Natural killer cell (primary cell): ENCODE results near the gene ABCG4. TPM values are rescaled to one million over a fixed set of nuclear protein-coding genes. Genes with fewer than 3 reads are reported as not detected.

Experiments
- ATAC-seq, 3 donors: fragments of 150-1000 bp in 2 of 3; fragments of 200-7000 bp in 1 of 3; cut with Tn5 transposase; 1 replicate in 1 of 3; 2 replicates in 2 of 3; pipeline ENCODE4 v1.10.0; 2021; ENCODE audit warnings: mild to moderate bottlenecking in 2 of 3, moderate library complexity in 2 of 3
- DNase-seq, 2 donors: peaks; one replicate each; pipeline versions ENCODE4 v3.0.0 to v3.0.0-alpha.2; 2013 to 2021; ENCODE audit warnings: mixed read lengths in 1 of 2
- H3K27ac ChIP-seq: one replicate; pipeline ENCODE4 v1.5.1; 2013; ENCODE audit warnings: mild to moderate bottlenecking, low read length
- H3K27me3 ChIP-seq: one replicate; pipeline ENCODE4 v1.6.1; 2013; ENCODE audit warnings: low read length; ENCODE audit not compliant: control insufficient read depth, insufficient read depth
- H3K36me3 ChIP-seq: one replicate; pipeline ENCODE4 v1.6.1; 2013; ENCODE audit warnings: low read length; ENCODE audit not compliant: control insufficient read depth, insufficient read depth
- H3K4me1 ChIP-seq: one replicate; pipeline ENCODE4 v1.6.1; 2013; ENCODE audit warnings: low read length; ENCODE audit not compliant: control insufficient read depth, insufficient read depth
- H3K4me3 ChIP-seq: one replicate; pipeline ENCODE4 v1.5.1; 2013; ENCODE audit warnings: low read length
- H3K9me3 ChIP-seq: one replicate; pipeline ENCODE4 v1.6.1; 2013; ENCODE audit warnings: low read length; ENCODE audit not compliant: control insufficient read depth, insufficient read depth
- H3K27ac Mint-ChIP-seq, 2 donors: one replicate each; pipeline ENCODE4 v1.8.0; 2022; ENCODE audit warnings: mild to moderate bottlenecking in 2 of 2, mixed read lengths in 2 of 2, moderate library complexity in 1 of 2
- H3K27me3 Mint-ChIP-seq, 2 donors: one replicate each; pipeline ENCODE4 v1.8.0; 2022; ENCODE audit warnings: low read depth in 2 of 2, mixed read lengths in 2 of 2
- H3K36me3 Mint-ChIP-seq: one replicate; pipeline ENCODE4 v1.8.0; 2022; ENCODE audit warnings: mixed read lengths
- H3K4me1 Mint-ChIP-seq, 2 donors: one replicate each; pipeline ENCODE4 v1.8.0; 2022; ENCODE audit warnings: mixed read lengths in 2 of 2
- H3K4me3 Mint-ChIP-seq: one replicate; pipeline ENCODE4 v1.8.0; 2022; ENCODE audit warnings: mild to moderate bottlenecking, moderate library complexity, mixed read lengths
- H3K9me3 Mint-ChIP-seq, 2 donors: one replicate each; pipeline ENCODE4 v1.8.0; 2022; ENCODE audit warnings: mixed read lengths in 2 of 2
- CTCF ChIP-seq: fragments of 200-600 bp; IDR thresholded peaks from one replicate; pipeline ENCODE4 v1.8.0; 2022; ENCODE audit warnings: antibody characterized with exemption
- WGBS: methylation state at CpG from one replicate; pipeline ENCODE4 v1.1.7; 2013; ENCODE audit warnings: missing lambda C conversion rate; ENCODE audit not compliant: insufficient coverage; 5-methylcytosine and 5-hydroxymethylcytosine counted together
- intact Hi-C: fragments of 100-400 bp; cut with micrococcal nuclease; formaldehyde crosslinking; loops from one replicate; pipeline ENCODE4 v1.14.2; 2022
- total RNA-seq, 4 donors: library from RNA; stranded (reverse); fragments of 120-200 nt in 1 of 4; gene quantifications; one replicate each; pipeline versions ENCODE4 v1.2.3 to v1.2.4, GENCODE V29; 2013 to 2022

ABCG4 gene
- total RNA-seq, 3 donors from 2014 or later (not counting 1 experiment from before 2014, with no cell fraction given) = 0.09 TPM; not detected in 2

- no peaks in the 10 kb centered on the region for H3K36me3 Mint-ChIP-seq
- intact Hi-C loops = loop anchor here (5.0 kb wide), 3 partner anchors 77 to 188 kb away; partner anchors contain the start of genes RPS25 and TRAPPC4
- 60% methylated on average over 7 of the region's 10 CpGs for WGBS
- Histone ChIP-seq H3K36me3 (no peaks in the 10 kb centered on the region), H3K27me3 (no peaks in the 10 kb centered on the region), H3K4me1 (peaks cover 12% of the 10 kb centered on the region), H3K9me3 (no peaks in the 10 kb centered on the region), H3K4me3 (no peak overlapping the region), H3K27ac (peak overlapping the region; percentile 3)
- H3K4me1 Mint-ChIP-seq = peaks cover 13 to 21% of the 10 kb centered on the region in 2 donors
- ATAC-seq = no peak
- no peak for TF ChIP-seq CTCF
- H3K4me3 Mint-ChIP-seq = peak overlapping the region; percentile 95
- no peak for DNase-seq
- H3K9me3 Mint-ChIP-seq = no peaks in the 10 kb centered on the region
- peak overlapping the region; percentile 41 to 81 for H3K27ac Mint-ChIP-seq
- H3K27me3 Mint-ChIP-seq = no peaks in the 10 kb centered on the region
Observed at GRCh38 chr11:119205080-119205479, 56.2 kb downstream of the ABCG4 start.

- Mint-ChIP-seq H3K27me3 (no peaks in the 10 kb centered on the region), H3K4me3 (peak within 1 kb of the TSS; percentile 95), H3K27ac (peak within 1 kb of the TSS; percentile 81 to 87), H3K9me3 (no peaks in the 10 kb centered on the region), H3K4me1 (peaks cover 13 to 21% of the 10 kb centered on the region in 2 donors), H3K36me3 (no peaks in the 10 kb centered on the region)
- DNase-seq (peak; percentile 94 to 97), ATAC-seq (peak; percentile 91 to 98 (median 92))
- peak; percentile 78 for TF ChIP-seq CTCF
- Histone ChIP-seq H3K27me3 (no peaks in the 10 kb centered on the region), H3K4me3 (peak within 1 kb of the TSS; percentile 100), H3K9me3 (no peaks in the 10 kb centered on the region), H3K27ac (peak within 1 kb of the TSS; percentile 79), H3K36me3 (no peaks in the 10 kb centered on the region), H3K4me1 (peaks cover 12% of the 10 kb centered on the region)
- intact Hi-C loops = loop anchor here (5.0 kb wide), 3 partner anchors 76 to 189 kb away; partner anchors contain the start of genes RPS25 and TRAPPC4
- under 1% methylated on average over 85 of the region's 88 CpGs for WGBS
Observed at GRCh38 chr11:119205574-119206510, 57.0 kb downstream of the ABCG4 start, which contains the start of gene CBL. CBL (plus strand) TSS chr11:119206339; CDS start chr11:119206418, 79 bp downstream.

- Histone ChIP-seq H3K9me3 (no peaks in the 10 kb centered on the region), H3K27me3 (no peaks in the 10 kb centered on the region), H3K27ac (peak overlapping the region; percentile 79), H3K4me1 (peaks cover 12% of the 10 kb centered on the region), H3K4me3 (peak overlapping the region; percentile 100), H3K36me3 (no peaks in the 10 kb centered on the region)
- intact Hi-C loops = loop anchor here (5.0 kb wide), 3 partner anchors 76 to 189 kb away; partner anchors contain the start of genes RPS25 and TRAPPC4
- Mint-ChIP-seq H3K36me3 (no peaks in the 10 kb centered on the region), H3K4me3 (peak overlapping the region; percentile 95), H3K27ac (peak overlapping the region; percentile 81 to 87), H3K4me1 (peaks cover 13 to 21% of the 10 kb centered on the region in 2 donors), H3K9me3 (no peaks in the 10 kb centered on the region), H3K27me3 (no peaks in the 10 kb centered on the region)
- peak in 2 of 3 donors; percentile 2 to 13 for ATAC-seq
- under 1% methylated on average over 31 of the region's 41 CpGs for WGBS
- TF ChIP-seq CTCF = no peak
- peak; percentile 24 to 72 for DNase-seq
Observed at GRCh38 chr11:119206511-119207414, 57.9 kb downstream of the ABCG4 start.
